Small intestine (tissue), 7 donors: Measurements from ENCODE around the gene UBE3B. TPM values are rescaled to one million over a fixed set of nuclear protein-coding genes. Genes with fewer than 3 reads are reported as not detected.
A peak's percentile ranks its signal among the peaks of the same experiment; 100 is the strongest.

ENCODE experiments used
- DNase-seq, 2 donors: peaks; one replicate each; pipeline versions ENCODE4 v3.0.0 to v3.0.0-alpha.2; 2013
- FAIRE-seq: peaks from 2 replicates; lab custom pipeline; 2012; peaks lifted over from hg19 to GRCh38; lab: Jason Lieb, UNC
- H3K27ac ChIP-seq, 3 donors: one replicate each; pipeline ENCODE4 v1.5.1; 2013; ENCODE audit warnings: low read length in 2 of 3, mild to moderate bottlenecking in 2 of 3, control low read depth in 1 of 3, inconsistent platforms in 1 of 3, low read depth in 1 of 3, moderate library complexity in 1 of 3
- H3K27me3 ChIP-seq, 3 donors: one replicate each; pipeline ENCODE4 v1.6.1; 2013; ENCODE audit warnings: low read length in 3 of 3, inconsistent platforms in 1 of 3; ENCODE audit not compliant: control insufficient read depth in 3 of 3, insufficient read depth in 3 of 3
- H3K36me3 ChIP-seq, 3 donors: one replicate each; pipeline ENCODE4 v1.6.1; 2013; ENCODE audit warnings: low read length in 3 of 3, inconsistent platforms in 1 of 3, low read depth in 1 of 3, mild to moderate bottlenecking in 1 of 3, moderate library complexity in 1 of 3; ENCODE audit not compliant: control insufficient read depth in 3 of 3, insufficient read depth in 2 of 3
- H3K4me1 ChIP-seq, 3 donors: one replicate each; pipeline ENCODE4 v1.6.1; 2013; ENCODE audit warnings: low read length in 2 of 3, inconsistent platforms in 1 of 3, low read depth in 1 of 3, mild to moderate bottlenecking in 1 of 3, moderate library complexity in 1 of 3; ENCODE audit not compliant: control insufficient read depth in 3 of 3, insufficient read depth in 2 of 3
- H3K4me3 ChIP-seq, 3 donors: one replicate each; pipeline ENCODE4 v1.5.1; 2013; ENCODE audit warnings: low read length in 3 of 3, control low read depth in 1 of 3, inconsistent platforms in 1 of 3, low read depth in 1 of 3, mild to moderate bottlenecking in 1 of 3, moderate library complexity in 1 of 3
- H3K9me3 ChIP-seq, 2 donors: one replicate each; pipeline ENCODE4 v1.6.1; 2013; ENCODE audit warnings: low read depth in 1 of 2, low read length in 1 of 2; ENCODE audit not compliant: control insufficient read depth in 2 of 2, insufficient read depth in 1 of 2
- WGBS, 3 donors: extraction: QIAGEN DNeasy Blood & Tissue Kit; methylation state at CpG; one replicate each; pipeline ENCODE4 v1.1.7; 2013; 5-methylcytosine and 5-hydroxymethylcytosine counted together
- polyA plus RNA-seq, 4 donors: library from polyadenylated mRNA; stranded (reverse) in 3 of 4; unstranded in 1 of 4; fragments of 200-250 nt in 3 of 4; fragments of 120-200 nt in 1 of 4; gene quantifications; one replicate each; pipeline versions ENCODE4 v1.2.1 to v1.2.3, GENCODE V29; 2013
- donor health status: healthy with polysubstance abuse.
- donor health status: control.
- donor health status: control.
- donor health status: Bipolar disorder and iron deficiency.
- donor health status: healthy.

UBE3B gene
- polyA plus RNA-seq, 4 donors: 13.0 to 33.2 (median 13.3) TPM

DNA sequence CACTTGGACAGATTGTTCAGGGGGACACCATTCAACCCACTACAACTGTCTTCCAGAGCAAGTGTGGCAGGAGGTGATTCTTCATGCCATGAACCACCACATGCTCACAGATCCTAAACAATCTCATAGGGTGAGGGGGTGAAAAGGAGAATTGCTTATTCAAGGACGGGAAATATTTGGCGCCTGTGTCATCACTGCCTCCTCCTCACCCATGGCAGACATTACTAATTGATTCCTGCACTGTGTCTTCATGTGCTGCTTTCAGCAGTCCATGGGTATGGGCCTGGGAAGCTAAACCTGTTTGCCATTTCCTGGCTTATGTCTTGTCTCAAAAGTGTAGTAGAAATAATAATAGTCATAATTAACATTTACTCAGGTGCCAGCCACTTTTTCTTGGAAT is 64.6 kb downstream of the UBE3B start:
- WGBS, 3 donors: 80 to 91% (median 82%) methylated on average over 2 of the region's 2 CpGs

DNA sequence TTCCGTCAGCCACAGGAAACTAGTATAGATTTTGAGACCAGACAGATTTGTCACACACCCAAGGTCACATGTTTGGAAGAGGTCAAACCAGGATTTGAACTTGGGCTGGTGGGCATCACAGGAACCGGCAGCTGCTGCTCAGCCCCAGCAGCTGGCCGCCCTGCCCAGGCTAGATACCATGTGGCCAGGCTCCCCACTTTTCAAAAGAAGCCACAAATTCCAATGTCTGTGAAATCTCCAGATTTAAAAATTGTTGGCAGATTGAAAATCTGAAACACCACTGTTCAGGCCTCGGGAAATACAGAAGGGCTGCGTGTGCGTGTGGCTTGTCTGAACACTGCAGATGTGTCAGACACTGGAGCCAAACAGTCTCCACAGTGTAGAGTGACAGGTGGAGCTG is 65.4 kb downstream of the UBE3B start:
- Histone ChIP-seq H3K9me3 (no peaks in the 10 kb centered on the region), H3K4me3 (no peak overlapping the region), H3K27ac (no peak overlapping the region), H3K36me3 (peaks cover 0 to 13% (median 0%) of the 10 kb centered on the region in 3 donors), H3K27me3 (no peaks in the 10 kb centered on the region), H3K4me1 (no peaks in the 10 kb centered on the region)
- no peak for DNase-seq
- no peak for FAIRE-seq
- WGBS, 3 donors: 89 to 90% (median 90%) methylated on average over 6 of the region's 6 CpGs

More for the DNA sequence above, 64.6 kb downstream of the UBE3B start:
- Histone ChIP-seq H3K27ac (no peak overlapping the region), H3K4me3 (no peak overlapping the region), H3K36me3 (peaks cover 0 to 17% (median 0%) of the 10 kb centered on the region in 3 donors), H3K27me3 (no peaks in the 10 kb centered on the region), H3K9me3 (no peaks in the 10 kb centered on the region), H3K4me1 (no peaks in the 10 kb centered on the region)
- FAIRE-seq (no peak), DNase-seq (no peak)

DNA sequence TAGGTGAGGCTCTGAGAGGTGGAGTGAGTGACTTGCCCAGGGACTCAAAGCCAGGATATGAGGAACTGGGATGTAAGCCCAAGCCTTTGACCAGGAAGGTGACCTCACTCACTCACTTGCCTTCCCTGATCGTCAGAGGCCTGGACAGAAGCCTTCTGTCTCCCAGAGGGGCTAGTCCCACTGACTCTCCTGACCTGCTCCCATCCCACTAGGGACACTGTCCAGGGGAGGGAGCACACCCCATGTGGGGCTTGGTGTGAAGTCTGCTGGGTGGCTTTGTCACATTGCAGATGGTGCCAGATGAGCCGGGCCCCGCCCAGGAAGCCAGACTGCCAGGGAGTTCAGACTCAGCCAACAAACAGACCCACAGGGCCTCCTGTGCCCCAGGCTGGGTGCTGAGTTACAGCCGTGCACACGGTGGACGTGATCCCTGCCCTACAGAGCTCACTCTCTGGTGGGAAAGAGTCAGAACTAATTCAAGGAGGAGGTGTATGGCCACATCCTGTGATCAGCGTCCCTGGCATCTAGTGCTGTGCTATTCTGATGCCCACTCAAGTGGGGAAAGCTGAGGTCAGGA is 67.6 kb downstream of the UBE3B start:
- no peaks in the 10 kb centered on the region for H3K4me1 ChIP-seq
- 26 to 48% (median 42%) methylated on average over 7 of the region's 7 CpGs for WGBS, 3 donors
- FAIRE-seq (no peak), DNase-seq (peak in 1 of 2 donors; percentile 17)
- no peaks in the 10 kb centered on the region for H3K36me3 ChIP-seq
- peaks cover 0 to 7% (median 4%) of the 10 kb centered on the region in 3 donors for H3K27me3 ChIP-seq
- H3K4me3 ChIP-seq: no peak overlapping the region
- no peak overlapping the region for H3K27ac ChIP-seq
- no peaks in the 10 kb centered on the region for H3K9me3 ChIP-seq

DNA sequence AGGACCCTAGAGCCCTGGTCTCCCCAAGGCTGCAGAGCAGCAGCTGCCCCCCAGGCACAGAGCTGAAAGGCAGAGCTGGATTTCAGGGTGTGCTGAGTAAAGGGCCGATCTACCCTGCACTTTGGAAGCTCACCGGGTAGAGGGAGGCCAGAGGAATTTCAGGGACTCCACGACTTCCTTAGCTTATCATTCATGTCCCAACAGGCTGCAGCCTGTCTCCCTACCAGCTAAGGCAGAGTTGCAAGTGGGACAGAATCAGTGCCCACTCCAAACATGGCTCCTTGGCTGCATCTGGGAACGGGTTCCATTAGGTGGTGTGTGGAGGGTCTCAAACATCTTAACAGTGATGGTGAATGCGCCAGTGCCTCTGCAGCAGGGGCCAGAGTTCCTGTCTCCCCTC is 68.4 kb downstream of the UBE3B start:
- FAIRE-seq: no peak
- H3K9me3 ChIP-seq: no peaks in the 10 kb centered on the region
- H3K27me3 ChIP-seq: peaks cover 0 to 12% (median 4%) of the 10 kb centered on the region in 3 donors
- H3K27ac ChIP-seq: no peak overlapping the region
- 58 to 71% (median 65%) methylated on average over 5 of the region's 5 CpGs for WGBS, 3 donors
- H3K4me1 ChIP-seq: no peaks in the 10 kb centered on the region
- DNase-seq: no peak
- no peak overlapping the region for H3K4me3 ChIP-seq
- no peaks in the 10 kb centered on the region for H3K36me3 ChIP-seq

- Histone ChIP-seq H3K4me3 (no peak overlapping the region), H3K36me3 (no peaks in the 10 kb centered on the region), H3K9me3 (no peaks in the 10 kb centered on the region), H3K4me1 (no peaks in the 10 kb centered on the region), H3K27ac (no peak overlapping the region), H3K27me3 (peaks cover 0 to 12% (median 4%) of the 10 kb centered on the region in 3 donors)
- FAIRE-seq (no peak), DNase-seq (no peak)
- WGBS, 3 donors: 90 to 92% (median 91%) methylated on average over 18 of the region's 18 CpGs
Measured at GRCh38 chr12:109547286-109547685, 69.9 kb downstream of the UBE3B start.

DNA sequence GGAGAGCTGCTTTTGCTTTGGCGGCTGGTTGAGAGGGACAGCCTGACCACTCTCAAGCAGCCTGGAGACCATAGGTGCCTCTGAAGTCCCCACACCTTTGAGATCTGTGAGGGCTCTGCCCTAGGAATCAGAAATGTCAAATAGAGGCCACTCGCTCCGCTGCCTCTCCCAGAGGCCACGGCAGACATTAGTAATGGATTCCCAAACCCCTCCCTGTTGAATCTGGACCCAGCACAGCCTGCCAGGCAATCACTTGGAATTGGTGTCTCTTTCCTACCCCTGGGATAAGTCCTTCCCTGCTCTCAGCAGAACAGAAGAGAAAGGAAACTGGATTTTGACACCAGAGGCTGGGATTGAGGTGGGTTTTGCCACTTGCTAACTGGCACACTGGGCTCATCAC is 70.8 kb downstream of the UBE3B start:
- no peaks in the 10 kb centered on the region for H3K36me3 ChIP-seq
- no peaks in the 10 kb centered on the region for H3K9me3 ChIP-seq
- no peak overlapping the region for H3K27ac ChIP-seq
- peaks cover 0 to 12% (median 4%) of the 10 kb centered on the region in 3 donors for H3K27me3 ChIP-seq
- H3K4me1 ChIP-seq: no peaks in the 10 kb centered on the region
- DNase-seq (no peak), FAIRE-seq (no peak)
- no peak overlapping the region for H3K4me3 ChIP-seq
- 76 to 89% (median 87%) methylated on average over 4 of the region's 4 CpGs for WGBS, 3 donors

DNA sequence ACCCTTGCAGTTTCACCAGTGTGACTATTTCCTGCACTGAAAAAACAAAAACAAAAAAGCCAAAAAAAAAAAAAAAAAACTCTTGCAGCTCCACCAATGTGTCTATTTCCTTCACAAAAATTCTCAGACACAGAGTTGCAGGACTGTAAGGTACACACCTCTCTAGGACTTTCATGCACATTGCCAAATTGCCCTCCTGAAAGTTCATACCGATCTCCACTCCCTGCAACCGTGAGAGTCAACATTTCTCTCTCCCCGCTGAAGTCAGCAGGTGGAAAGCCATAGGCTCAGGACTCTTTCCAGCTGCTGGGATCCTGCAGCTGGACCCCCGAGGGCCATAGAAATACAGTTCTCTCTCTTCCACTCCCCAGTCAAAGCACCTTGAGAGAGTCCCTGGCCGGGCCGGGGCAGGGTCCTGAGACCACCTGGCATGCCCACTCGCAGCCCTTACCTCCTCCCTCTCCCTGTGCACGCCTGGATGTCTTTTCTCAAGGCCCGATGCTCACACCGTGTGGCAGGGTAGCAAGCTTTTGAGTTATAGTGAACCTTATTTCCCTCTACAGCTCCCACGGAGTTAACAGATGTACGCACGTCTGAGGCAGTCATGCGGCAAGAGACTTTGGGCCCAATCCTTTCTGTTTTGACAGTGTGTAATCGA is 72.3 kb downstream of the UBE3B start:
- FAIRE-seq: no peak

DNA sequence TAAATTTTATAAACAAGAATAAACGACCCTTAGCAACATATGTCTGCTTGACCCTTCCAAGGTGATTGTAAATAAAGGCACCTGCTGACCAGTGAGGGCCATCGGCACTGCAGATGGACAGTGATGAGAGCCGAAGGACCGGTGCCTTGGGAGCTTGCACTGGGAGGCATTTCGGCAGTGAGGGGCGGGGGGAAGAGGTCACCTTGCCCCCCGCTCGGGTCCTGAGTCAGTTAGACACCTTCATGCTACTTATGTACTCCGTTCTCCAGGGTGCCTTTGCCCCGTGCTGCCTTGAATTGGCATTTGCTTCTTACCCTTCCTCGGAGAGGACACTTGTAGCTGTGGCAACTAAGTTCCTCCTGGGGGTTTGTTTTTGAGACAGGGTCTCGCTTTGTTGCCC is 72.8 kb downstream of the UBE3B start:
- peaks cover 0 to 19% (median 4%) of the 10 kb centered on the region in 3 donors for H3K27me3 ChIP-seq
- no peaks in the 10 kb centered on the region for H3K36me3 ChIP-seq
- H3K9me3 ChIP-seq: no peaks in the 10 kb centered on the region
- whole genome bisulfite sequencing, 3 donors: 69 to 73% (median 73%) methylated on average over 12 of the region's 12 CpGs
- DNase-seq (no peak), FAIRE-seq (no peak)
- no peaks in the 10 kb centered on the region for H3K4me1 ChIP-seq
- H3K4me3 ChIP-seq: no peak overlapping the region
- no peak overlapping the region for H3K27ac ChIP-seq

More for the DNA sequence above, 72.3 kb downstream of the UBE3B start:
- Histone ChIP-seq H3K27me3 (peaks cover 0 to 18% (median 4%) of the 10 kb centered on the region in 3 donors), H3K27ac (no peak overlapping the region), H3K4me3 (no peak overlapping the region), H3K4me1 (no peaks in the 10 kb centered on the region), H3K36me3 (no peaks in the 10 kb centered on the region), H3K9me3 (no peaks in the 10 kb centered on the region)
- no peak for DNase-seq
- 32 to 51% (median 34%) methylated on average over 15 of the region's 15 CpGs for WGBS, 3 donors
